Measurements from ENCODE around the gene FMN1.

The FMN1 gene

DNA sequence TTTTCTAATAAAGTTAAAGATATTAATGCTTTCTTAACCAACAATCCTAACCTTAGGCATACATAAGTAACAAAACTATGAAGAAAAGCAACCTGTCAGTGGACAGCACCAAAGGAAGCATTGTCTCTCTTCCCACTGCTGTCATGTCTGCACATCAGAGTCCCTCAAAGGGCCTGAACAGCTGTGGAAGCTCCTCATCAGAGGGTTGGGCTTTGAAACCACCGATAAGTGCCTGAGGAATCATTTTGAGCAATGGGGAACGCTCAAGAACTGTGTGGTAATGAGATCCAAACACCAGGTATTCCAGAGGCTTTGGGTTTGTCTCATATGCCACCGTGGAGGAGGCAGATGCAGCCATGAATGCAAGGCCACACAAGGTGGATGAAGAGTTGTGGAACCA is 182.5 kb downstream of the FMN1 start:
- no peak for DNase-seq (ENCODE audit: low read depth in 2 of 2)

DNA sequence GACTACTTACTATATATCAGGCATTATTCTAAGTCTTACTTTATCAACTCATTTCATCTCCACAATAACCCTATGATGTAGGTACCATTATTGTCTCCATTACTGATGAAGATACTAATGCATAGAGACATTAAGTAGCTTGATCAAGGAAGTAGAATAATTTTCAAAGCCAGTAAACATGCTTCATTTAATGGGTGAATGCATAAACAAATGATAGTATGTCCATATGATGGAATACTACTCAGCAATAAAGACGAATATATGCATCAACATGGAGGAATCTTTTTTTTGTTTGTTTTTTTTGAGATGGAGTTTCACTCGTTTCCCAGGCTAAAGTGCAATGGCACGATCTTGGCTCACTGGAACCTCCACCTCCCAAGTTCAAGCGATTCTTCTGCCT is 184.9 kb downstream of the FMN1 start:
- DNase-seq (ENCODE audit: low read depth in 2 of 2) = no peak

- DNase-seq (ENCODE audit: low read depth in 2 of 2) = no peak
Measured at GRCh38 chr15:33009026-33009425, 185.5 kb downstream of the FMN1 start.

DNA sequence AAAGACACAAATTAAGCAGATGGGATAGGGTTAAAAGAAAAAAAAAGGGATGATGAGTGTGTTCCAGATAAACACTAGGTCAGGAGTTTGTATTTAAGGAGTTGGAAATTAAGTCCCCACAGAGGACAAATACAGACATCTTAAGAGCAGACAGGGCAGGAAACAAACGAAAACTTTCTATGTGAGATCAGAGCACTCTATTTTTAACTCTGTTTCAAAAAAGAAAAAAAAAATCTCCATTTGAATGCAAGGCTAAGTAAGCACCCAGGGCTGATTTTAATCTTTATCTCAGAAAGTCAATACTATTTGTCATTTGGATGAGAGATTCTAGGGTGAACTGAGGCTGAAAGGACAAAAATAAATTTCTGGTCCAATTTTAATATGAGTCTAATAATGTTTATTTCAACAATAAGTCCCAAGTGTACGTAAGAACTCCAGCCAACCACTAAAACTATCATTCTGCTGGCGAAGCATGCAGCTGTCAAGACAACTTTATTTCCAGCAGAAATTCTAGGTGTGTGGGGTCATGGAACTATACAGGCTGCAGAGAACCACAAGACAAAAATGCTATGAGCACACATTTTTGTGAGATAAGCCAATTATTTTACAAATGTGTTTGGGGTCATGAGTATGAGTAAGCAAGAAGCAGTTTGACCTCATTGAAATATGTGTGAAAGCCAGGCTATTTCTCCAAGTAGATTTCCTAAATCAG is 186.1 kb downstream of the FMN1 start:
- no peak for DNase-seq (ENCODE audit: low read depth in 2 of 2)

- no peak for DNase-seq (ENCODE audit: low read depth in 2 of 2)
Measured at GRCh38 chr15:33007303-33007855, 187.1 kb downstream of the FMN1 start.

DNA sequence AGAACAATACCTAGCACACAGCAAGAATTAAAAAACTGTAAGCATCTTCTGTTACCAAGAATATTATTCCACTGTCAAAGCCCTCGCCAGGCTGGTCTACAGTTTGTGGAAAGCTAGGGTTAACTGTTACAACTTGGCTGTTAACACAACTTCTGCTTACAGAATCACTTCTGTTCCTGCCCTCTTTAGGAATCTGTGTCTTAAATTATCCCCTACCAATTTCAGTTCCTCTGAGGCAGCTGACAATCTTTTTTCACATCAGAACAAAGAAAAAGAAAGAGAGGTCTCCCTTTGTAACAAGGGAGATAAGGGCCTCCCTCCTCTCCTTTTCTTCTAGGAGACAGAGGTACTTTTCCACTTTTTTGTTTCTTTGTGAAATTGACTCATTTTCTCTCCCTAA is 188.9 kb downstream of the FMN1 start:
- DNase-seq (ENCODE audit: low read depth in 2 of 2) = no peak

DNA sequence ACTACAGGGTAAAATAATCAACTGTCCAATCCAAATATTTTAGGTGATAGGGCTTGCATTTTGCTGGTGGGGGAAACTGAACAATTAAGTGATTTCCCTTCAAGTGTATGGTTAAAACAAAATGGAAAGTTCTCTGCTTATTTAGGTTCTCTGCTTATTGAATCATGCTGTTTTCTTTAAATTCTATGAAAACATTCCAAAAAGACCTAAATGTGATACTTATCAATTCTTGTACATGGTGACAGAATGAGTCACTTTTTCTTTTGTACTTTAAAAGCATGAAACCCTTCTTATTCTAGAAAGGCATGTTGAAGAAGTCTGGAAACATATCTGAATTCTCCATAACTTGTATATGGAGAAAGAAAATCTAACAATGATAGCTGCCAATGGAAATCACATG is 192.6 kb downstream of the FMN1 start:
- no peak for DNase-seq (ENCODE audit: low read depth in 2 of 2)

DNA sequence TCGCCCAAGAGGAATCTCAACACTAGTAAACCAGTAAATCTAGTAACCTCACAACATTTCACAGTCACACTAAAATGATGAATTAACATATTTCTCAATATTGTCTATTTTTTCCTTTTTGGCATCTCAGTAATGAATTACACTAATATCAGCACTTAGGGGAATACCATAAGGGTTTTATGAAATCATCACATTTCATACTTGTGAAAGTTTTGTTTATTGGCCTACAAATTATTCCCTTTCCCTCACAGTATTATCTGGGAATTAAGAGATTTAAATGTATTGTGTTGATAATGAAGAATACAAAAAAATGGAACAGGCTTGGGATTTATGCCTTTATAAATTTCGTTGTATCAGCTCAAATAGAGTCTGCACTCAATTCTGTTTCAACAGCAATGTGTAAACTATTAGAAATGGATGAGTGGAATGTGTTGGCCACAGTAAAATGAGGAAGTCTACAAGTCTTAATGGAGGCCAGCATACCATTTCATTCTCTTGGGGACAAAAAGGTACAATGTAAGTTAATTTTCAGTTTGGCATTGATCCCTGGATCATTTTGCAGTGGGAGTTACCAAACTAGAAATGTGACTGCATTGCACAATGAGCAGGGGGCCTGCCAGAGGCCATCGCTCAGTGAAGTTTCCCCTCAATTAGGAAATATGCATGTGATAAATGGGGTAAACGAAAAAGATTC is 195.4 kb downstream of the FMN1 start:
- DNase-seq (ENCODE audit: low read depth in 2 of 2) = no peak

- DNase-seq (ENCODE audit: low read depth in 2 of 2) = no peak
Measured at GRCh38 chr15:32998182-32998581, 196.3 kb downstream of the FMN1 start.

GRCh38 chr15:32994810-32995424 is 199.6 kb downstream of the FMN1 start:
- no peak for DNase-seq (ENCODE audit: low read depth in 2 of 2)

- no peak for DNase-seq (ENCODE audit: low read depth in 2 of 2)
Measured at GRCh38 chr15:32993285-32993684, 201.2 kb downstream of the FMN1 start.

- no peak for DNase-seq (ENCODE audit: low read depth in 2 of 2)
Measured at GRCh38 chr15:32991619-32992111, 202.8 kb downstream of the FMN1 start.

- DNase-seq (ENCODE audit: low read depth in 2 of 2) = no peak
Measured at GRCh38 chr15:32990071-32990470, 204.4 kb downstream of the FMN1 start.

- no peak for DNase-seq (ENCODE audit: low read depth in 2 of 2)
Measured at GRCh38 chr15:32987067-32987466, 207.4 kb downstream of the FMN1 start.

- no peak for DNase-seq (ENCODE audit: low read depth in 2 of 2)
Measured at GRCh38 chr15:32986147-32986546, 208.4 kb downstream of the FMN1 start.

DNA sequence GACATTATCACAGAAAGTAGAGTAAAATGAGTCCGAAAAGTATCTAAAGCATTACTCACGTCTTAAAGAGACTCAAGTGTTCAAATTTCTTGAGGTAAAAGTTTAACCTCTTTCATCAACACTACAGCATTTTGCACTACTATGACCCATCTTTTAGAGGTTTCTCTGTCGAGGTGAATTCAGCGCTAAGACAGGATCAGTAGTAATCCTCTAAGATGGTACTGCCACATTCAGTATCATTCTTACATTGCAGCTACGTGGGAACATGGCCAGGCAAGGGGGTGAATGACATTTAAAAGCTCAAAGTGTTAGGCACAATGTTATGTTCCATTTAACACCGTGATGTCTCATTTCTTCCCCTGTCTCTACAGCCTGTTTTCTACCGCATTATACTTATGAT is 210.8 kb downstream of the FMN1 start:
- DNase-seq (ENCODE audit: low read depth in 2 of 2) = no peak

GRCh38 chr15:32982001-32982400 is 212.5 kb downstream of the FMN1 start:
- no peak for DNase-seq (ENCODE audit: low read depth in 2 of 2)

DNA sequence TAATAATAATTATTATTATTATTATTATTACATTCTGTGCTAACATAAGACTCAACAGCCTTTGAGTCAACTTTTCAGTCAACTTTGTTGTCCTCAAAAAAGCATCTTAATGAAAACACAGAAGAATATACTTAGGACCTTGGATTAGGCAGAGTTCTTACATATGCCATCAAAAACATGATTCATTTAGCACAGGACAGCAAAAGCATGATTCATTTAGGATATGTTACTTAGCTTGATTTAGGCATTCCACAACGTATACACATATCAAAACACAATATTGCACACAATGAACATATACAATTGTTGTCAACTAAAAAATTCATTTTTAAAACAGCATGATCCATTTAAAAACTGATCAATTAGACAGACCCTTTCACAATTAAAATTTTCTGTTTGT is 213.0 kb downstream of the FMN1 start:
- DNase-seq (ENCODE audit: low read depth in 2 of 2) = no peak

DNA sequence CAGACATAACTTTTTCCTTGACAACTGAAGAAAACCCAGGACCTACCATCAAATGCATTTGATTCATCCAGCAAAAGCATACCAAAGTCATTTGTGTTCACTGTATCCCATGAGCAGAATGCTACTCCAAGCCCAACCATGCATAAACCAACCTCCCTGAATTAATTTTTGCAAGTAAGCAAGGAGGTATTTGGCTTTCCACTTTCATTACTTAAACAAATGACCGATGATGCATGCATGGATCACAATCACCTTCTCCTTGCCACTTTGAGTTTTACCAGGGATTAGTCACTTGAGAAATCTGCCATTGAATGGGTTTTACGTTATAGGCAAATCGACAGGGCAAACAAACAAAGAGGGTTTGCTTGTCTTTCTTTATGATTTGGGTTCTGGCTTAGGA is 214.8 kb downstream of the FMN1 start:
- DNase-seq (ENCODE audit: low read depth in 2 of 2) = no peak

DNA sequence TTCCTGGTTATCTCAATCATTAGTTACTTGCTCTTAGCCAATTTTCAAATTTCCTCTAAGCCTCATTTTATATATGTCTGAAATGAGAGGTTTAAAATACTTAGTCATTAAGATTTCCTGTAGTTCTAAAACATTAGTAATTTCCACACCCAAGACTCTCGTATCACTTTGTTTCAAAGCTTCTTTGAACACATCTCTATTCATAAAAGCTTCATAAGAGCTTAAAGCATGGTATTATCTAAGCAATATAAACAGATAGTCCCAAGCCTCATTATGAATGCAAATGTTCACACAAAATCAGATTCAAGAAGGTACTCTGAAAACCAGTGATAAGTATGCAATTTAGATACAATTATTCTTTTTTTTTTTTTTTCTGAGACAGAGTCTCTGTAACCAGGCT is 217.0 kb downstream of the FMN1 start:
- no peak for DNase-seq (ENCODE audit: low read depth in 2 of 2)

DNA sequence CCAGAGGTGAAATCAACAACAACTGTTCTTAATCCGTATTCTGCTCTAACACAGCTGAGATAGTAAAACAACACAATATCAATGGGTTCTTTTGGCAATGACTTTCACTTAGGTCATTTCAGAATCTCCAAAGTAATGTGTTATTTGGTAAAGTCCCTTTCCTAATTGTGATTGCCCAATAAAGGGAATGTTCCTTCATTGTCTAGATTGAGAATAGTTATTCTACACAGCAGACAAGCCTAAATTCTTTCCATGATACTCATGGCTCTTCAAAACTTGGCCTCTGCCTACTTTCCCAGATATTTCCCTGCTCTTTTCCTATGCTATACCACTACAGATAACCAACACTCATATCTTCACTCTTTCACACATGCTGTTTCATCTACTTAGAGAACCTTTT is 219.8 kb downstream of the FMN1 start:
- no peak for DNase-seq (ENCODE audit: low read depth in 2 of 2)

DNA sequence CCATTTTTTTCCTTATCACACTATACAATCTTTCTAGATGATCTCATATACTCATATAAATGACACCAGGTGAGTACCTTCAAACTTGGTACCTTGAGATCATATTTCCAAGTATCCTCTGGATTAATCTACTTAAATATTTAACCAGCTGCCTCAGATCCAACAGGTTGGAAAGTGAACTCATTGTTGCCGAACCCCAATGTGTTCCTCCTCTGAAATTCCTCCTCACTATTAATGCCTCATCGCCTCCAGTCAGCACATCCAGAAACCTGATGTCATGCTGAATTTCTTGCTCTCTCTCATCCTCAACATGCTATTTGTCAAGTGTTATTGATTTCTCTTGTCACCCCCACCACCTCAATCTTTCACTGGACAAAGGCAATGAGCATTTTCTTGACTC is 221.8 kb downstream of the FMN1 start:
- no peak for DNase-seq (ENCODE audit: low read depth in 2 of 2)

GRCh38 chr15:32970847-32971246 is 223.7 kb downstream of the FMN1 start:
- no peak for DNase-seq (ENCODE audit: low read depth in 2 of 2)

Data from stimulated activated CD4-positive, alpha-beta T cell treated with anti-CD3 and anti-CD28 coated beads, Interleukin-4, amount 100 ng/mL, for 48 hours (primary cell).